MG63 (cell line): Measurements from ENCODE around the gene MSX2. TPM values are rescaled to one million over a fixed set of nuclear protein-coding genes. Genes with fewer than 3 reads are reported as not detected.
"Not testable (repeated sequence)": the region's sequence is repeated elsewhere in the genome, so short reads cannot be mapped to it uniquely, and the experiment has no call there.

ENCODE experiments used
- DNase-seq: peaks from one replicate; pipeline ENCODE4 v3.0.0-alpha.2; 2020
- H3K27me3 ChIP-seq: fragments of 250-450 bp; sonication (Bioruptor Pico); 2 replicates; pipeline ENCODE4 v1.5.1; 2020; ENCODE audit warnings: mild to moderate bottlenecking, moderate library complexity
- H3K36me3 ChIP-seq: fragments of 250-450 bp; sonication (Bioruptor Pico); 2 replicates; pipeline ENCODE4 v1.5.1; 2020; ENCODE audit warnings: mild to moderate bottlenecking, moderate library complexity
- H3K4me3 ChIP-seq: fragments of 250-450 bp; sonication (Bioruptor Pico); 2 replicates; pipeline ENCODE4 v1.5.1; 2020; ENCODE audit warnings: mild to moderate bottlenecking, moderate library complexity
- H3K9me3 ChIP-seq: fragments of 250-450 bp; sonication (Bioruptor Pico); 2 replicates; pipeline ENCODE4 v1.5.1; 2020; ENCODE audit warnings: mild to moderate bottlenecking, moderate library complexity
- total RNA-seq: library from RNA; depleted of rRNA; stranded (reverse); fragments of >200 nt; shearing (Covaris generic); gene quantifications from 2 replicates; pipeline ENCODE4 v1.2.3, GENCODE V29; 2014; ENCODE audit warnings: low replicate concordance

The MSX2 gene
- total RNA-seq, 1 experiment from 2014 or later: 10.7 TPM

DNA sequence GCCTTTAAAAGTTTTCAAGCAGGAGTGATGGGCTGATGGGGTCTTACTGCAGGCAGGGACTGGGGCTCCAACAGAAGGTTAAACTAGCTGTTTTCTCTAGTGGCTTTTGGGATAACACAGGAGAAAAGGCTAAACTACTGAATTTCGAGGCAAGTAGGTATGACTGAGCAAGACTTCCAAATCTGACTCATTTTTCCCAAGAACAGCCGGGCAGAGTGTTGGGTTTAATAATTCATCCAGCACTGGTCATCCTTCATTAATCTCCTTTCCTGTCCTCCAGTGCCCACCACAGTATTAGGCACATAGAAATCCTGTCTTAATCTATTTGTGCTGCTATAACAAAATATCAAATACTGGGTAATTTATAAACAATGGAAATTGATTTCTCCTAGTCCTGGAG lies 20.5 kb downstream of the MSX2 start:
- no peaks in the 10 kb centered on the region for H3K9me3 ChIP-seq
- no peak overlapping the region for H3K4me3 ChIP-seq
- H3K36me3 ChIP-seq: no peaks in the 10 kb centered on the region
- no peaks in the 10 kb centered on the region; the same call in 1 of the 2 replicates for H3K27me3 ChIP-seq
- no peak for DNase-seq

DNA sequence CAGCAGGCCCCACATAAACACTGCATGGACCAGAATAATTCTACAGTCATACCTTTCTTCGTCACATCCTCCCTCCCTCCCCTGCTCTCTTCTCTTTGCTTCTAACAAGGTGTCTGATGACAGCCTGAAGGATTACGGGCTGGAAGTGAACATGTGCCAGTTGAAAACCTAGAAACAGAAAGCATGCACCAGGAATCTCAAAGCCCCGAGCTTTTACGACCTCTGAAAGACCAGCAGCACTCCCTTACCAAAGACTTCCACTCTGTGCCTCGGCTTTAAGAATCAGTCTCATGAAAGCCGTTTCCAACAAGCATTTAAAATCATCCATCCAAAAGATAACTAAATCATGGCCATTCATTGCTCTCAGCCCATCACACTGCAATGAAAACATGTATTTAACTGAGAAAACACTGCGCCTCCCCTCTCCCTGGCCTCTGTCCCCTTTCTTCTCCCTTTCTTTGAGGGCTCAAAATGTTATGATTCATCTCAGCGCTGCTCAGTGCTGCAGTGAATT lies 21.3 kb downstream of the MSX2 start:
- H3K36me3 ChIP-seq: no peaks in the 10 kb centered on the region
- H3K9me3 ChIP-seq: no peaks in the 10 kb centered on the region
- no peak overlapping the region for H3K4me3 ChIP-seq
- DNase-seq: no peak
- no peaks in the 10 kb centered on the region; the same call in 1 of the 2 replicates for H3K27me3 ChIP-seq

DNA sequence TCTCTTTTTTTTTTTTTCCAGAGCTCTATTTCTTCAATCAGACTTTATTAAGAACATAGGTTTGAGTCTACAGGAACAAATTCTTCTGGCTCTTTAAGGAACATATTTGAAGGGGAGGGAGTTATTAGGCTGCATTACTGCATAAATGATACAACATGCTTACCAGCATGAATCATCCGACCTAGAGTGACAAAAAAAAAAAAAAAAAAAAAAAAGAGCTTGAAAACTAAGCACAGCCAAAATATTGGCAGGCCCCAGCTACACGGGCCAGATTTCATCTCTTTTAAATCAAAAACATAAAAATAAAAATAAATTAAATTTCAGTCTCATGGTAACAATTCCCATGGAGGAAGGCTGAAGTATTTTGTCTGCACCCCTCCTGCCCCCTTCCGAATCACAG lies 26.3 kb downstream of the MSX2 start:
- Histone ChIP-seq H3K36me3 (no peaks in the 10 kb centered on the region), H3K27me3 (peaks cover 5% of the 10 kb centered on the region), H3K9me3 (no peaks in the 10 kb centered on the region), H3K4me3 (peak overlapping the region; percentile 52)
- DNase-seq: no peak

DNA sequence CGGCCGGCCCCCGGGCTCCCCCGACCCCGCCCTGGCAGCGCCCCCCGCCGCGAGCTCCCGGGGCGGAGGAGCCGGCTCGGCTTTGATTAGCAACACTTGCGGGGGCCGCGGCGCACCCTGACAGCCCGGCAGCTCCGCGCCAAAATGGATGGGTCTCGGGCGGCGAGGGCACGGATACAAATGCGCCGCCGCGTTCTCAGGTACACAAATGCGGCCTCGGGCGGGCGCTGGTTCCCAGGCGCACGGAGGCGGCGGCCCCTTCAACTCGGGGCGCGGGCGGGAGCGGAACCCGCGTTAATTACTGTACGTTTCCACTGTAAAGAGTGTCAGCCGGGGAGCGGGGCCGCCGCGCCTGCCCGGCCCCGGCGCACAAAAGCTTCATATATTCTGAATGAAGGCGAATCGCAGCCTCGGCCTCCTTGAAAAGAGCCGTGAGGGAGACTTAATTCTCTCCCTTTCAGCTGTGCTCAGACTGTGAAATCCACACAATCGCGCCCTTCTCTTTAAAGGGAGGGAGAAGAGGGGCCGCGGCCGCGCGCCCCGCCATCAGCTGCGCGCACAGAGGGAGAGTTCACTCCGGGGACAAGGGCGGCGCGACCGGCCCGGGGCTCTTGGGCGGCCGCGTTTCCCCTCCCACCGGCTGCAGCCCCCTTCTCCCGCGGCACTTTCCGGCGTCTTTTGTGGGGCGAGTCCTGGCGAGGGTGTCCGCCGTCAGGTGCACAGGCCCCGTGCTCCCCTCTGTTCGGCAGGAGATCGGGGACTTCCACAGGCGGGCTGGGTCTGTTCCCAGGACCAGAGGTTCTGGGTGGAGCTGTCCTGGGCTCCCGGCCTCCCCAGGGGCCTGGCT lies 27.0 kb downstream of the MSX2 start:
- H3K4me3 ChIP-seq: peak overlapping the region; percentile 52
- peaks cover 5% of the 10 kb centered on the region for H3K27me3 ChIP-seq
- H3K9me3 ChIP-seq: no peaks in the 10 kb centered on the region
- no peaks in the 10 kb centered on the region for H3K36me3 ChIP-seq
- peak; percentile 62 for DNase-seq

- Histone ChIP-seq H3K9me3 (no peaks in the 10 kb centered on the region), H3K36me3 (no peaks in the 10 kb centered on the region), H3K4me3 (no peak overlapping the region; the same call in 1 of the 2 replicates), H3K27me3 (peaks cover 5% of the 10 kb centered on the region)
- DNase-seq: no peak
These were observed 27.7 kb downstream of the MSX2 start for GRCh38 chr5:174752121-174752520.

GRCh38 chr5:174755106-174755505 lies 30.7 kb downstream of the MSX2 start:
- H3K9me3 ChIP-seq: no peaks in the 10 kb centered on the region
- no peaks in the 10 kb centered on the region for H3K36me3 ChIP-seq
- peaks cover 5% of the 10 kb centered on the region for H3K27me3 ChIP-seq
- H3K4me3 ChIP-seq: no peak overlapping the region
- DNase-seq: no peak

- H3K27me3 ChIP-seq: peaks cover 3% of the 10 kb centered on the region; the same call in 1 of the 2 replicates
- H3K9me3 ChIP-seq: no peaks in the 10 kb centered on the region
- no peaks in the 10 kb centered on the region for H3K36me3 ChIP-seq
- H3K4me3 ChIP-seq: no peak overlapping the region
- DNase-seq: no peak
These were observed 34.7 kb downstream of the MSX2 start for GRCh38 chr5:174759091-174759490.

DNA sequence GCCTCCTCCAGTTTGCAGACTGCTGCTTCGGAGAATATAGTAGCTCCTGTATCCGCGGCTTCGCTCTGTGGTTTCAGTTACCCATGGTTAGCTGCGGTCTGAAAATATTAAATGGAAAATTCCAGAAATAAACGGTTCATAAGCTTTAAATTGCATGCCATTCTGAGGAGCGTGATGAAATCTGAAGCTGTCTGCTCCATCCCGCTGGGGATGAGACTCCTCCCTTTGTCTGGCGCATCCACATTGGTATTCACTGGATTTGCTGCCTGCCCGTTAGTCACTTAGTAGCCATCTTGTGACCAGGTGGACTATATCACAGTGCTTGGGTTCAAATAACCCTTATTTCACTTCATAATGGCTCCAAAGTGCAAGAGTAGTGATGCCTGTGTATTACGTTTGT lies 36.3 kb downstream of the MSX2 start:
- Histone ChIP-seq H3K27me3 (peaks cover 3% of the 10 kb centered on the region; the same call in 1 of the 2 replicates), H3K36me3 (no peaks in the 10 kb centered on the region), H3K4me3 (no peak overlapping the region), H3K9me3 (no peaks in the 10 kb centered on the region)
- no peak for DNase-seq

DNA sequence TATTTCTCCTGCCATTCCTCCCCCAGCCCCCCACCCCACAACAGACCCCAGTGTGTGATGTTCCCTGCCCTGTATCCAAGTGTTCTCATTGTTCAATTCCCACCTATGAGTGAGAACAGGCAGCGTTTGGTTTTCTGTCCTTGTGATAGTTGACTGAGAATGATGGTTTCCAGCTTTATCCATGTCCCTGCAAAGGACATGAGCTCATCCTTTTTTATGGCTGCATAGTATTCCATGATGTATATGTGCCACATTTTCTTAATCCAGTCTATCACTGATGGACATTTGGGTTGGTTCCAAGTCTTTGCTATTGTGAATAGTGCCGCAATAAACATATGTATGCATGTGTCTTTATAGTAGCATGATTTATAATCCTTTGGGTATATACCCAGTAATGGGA lies 37.0 kb downstream of the MSX2 start:
- not testable (repeated sequence) for H3K36me3 ChIP-seq, H3K27me3 ChIP-seq, DNase-seq, H3K4me3 ChIP-seq, H3K9me3 ChIP-seq

GRCh38 chr5:174764309-174764708 lies 39.9 kb downstream of the MSX2 start:
- Histone ChIP-seq H3K9me3 (no peaks in the 10 kb centered on the region), H3K27me3 (peaks cover 5% of the 10 kb centered on the region; the same call in 1 of the 2 replicates), H3K36me3 (no peaks in the 10 kb centered on the region), H3K4me3 (no peak overlapping the region)
- no peak for DNase-seq

DNA sequence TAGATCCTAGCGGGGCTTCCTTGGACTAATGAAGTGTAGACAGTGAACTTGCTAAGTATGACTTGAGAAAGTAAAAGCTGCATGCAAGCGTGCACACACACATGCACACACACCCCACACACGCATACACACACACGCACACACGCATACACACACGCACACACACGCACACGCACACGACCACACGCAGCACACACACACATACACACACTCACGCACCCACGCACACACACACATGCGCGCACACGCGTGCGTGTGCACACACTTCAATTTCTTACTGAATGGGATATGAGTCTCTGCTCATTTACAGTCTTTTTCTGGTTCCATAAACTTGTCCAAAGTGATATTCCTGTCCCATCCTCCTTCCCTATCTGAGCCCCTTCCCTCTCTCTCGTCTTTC lies 41.2 kb downstream of the MSX2 start:
- DNase-seq: no peak

GRCh38 chr5:174767670-174768069 lies 43.3 kb downstream of the MSX2 start:
- peaks cover 6% of the 10 kb centered on the region; the same call in 1 of the 2 replicates for H3K27me3 ChIP-seq
- H3K9me3 ChIP-seq: no peaks in the 10 kb centered on the region; the same call in 1 of the 2 replicates
- no peaks in the 10 kb centered on the region for H3K36me3 ChIP-seq
- H3K4me3 ChIP-seq: no peak overlapping the region
- DNase-seq: no peak

More for the DNA sequence above, 41.2 kb downstream of the MSX2 start:
- Histone ChIP-seq H3K4me3 (no peak overlapping the region), H3K9me3 (no peaks in the 10 kb centered on the region), H3K27me3 (peaks cover 9% of the 10 kb centered on the region; the same call in 1 of the 2 replicates), H3K36me3 (no peaks in the 10 kb centered on the region)

- Histone ChIP-seq H3K27me3 (peaks cover 6% of the 10 kb centered on the region; the same call in 1 of the 2 replicates), H3K9me3 (no peaks in the 10 kb centered on the region; the same call in 1 of the 2 replicates), H3K4me3 (no peak overlapping the region), H3K36me3 (no peaks in the 10 kb centered on the region)
- DNase-seq: no peak
These were observed 44.6 kb downstream of the MSX2 start for GRCh38 chr5:174769005-174769404.

DNA sequence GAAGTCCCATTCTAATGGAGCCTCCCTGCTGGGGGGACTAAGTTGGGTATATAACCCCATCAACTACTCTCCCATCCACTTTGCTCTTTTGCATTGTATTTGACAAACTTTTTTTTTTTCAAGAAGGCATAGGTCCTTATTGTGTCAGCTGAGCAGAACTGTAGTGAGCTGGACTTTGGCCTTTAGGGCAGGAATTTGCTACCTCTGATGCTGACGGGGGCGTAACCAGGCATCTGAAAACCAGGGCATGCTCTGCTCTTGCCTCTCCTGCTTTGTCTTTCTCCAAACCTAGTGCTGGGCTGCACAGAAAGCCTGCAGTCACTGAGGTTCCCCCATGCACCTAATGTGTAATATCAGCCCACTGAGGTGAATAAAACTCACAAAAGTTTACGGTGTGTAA lies 49.0 kb downstream of the MSX2 start:
- Histone ChIP-seq H3K27me3 (peaks cover 9% of the 10 kb centered on the region; the same call in 1 of the 2 replicates), H3K4me3 (no peak overlapping the region), H3K36me3 (no peaks in the 10 kb centered on the region), H3K9me3 (no peaks in the 10 kb centered on the region; the same call in 1 of the 2 replicates)
- no peak for DNase-seq

DNA sequence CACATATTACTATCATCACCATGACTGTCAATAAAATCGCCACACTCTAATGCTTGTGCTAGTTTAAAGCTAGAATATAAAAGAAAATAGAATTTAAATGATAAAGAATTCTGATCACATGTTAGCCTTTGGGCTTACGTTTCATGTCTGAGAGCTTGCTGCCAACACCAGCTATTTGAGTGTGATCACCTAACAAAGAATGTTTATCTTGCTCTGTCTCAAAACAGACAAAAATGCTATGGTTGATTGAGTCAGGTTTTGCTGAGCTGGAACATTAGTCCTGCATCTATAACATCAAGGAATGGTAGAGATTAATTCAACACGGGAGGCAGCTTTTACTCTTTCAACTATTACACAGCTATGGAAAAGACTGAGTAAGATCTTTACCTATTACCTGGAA lies 50.7 kb downstream of the MSX2 start:
- Histone ChIP-seq H3K4me3 (no peak overlapping the region), H3K36me3 (no peaks in the 10 kb centered on the region), H3K27me3 (peaks cover 9% of the 10 kb centered on the region; the same call in 1 of the 2 replicates), H3K9me3 (no peaks in the 10 kb centered on the region; the same call in 1 of the 2 replicates)
- no peak for DNase-seq

DNA sequence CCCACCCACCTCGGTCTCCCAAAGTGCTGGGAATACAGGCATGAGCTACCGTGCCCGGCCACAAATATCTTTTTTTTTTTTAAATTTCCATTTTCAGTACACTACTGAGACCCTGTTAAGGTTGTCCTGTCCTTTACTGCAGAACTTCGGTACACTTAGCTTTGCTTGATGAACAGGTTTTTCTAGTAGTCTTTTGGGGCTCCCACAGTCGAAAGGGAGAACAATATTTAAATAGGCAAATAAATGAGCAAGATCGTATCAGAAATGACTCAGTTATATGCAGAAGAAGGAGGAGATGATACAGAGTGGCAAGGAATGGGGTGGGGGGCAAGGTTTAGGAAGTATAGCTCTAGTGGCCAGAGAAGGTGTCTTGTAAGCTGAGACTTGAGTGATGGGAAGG lies 52.7 kb downstream of the MSX2 start:
- Histone ChIP-seq H3K4me3 (no peak overlapping the region), H3K9me3 (no peaks in the 10 kb centered on the region; the same call in 1 of the 2 replicates), H3K27me3 (peaks cover 5% of the 10 kb centered on the region; the same call in 1 of the 2 replicates), H3K36me3 (no peaks in the 10 kb centered on the region)
- DNase-seq: no peak

DNA sequence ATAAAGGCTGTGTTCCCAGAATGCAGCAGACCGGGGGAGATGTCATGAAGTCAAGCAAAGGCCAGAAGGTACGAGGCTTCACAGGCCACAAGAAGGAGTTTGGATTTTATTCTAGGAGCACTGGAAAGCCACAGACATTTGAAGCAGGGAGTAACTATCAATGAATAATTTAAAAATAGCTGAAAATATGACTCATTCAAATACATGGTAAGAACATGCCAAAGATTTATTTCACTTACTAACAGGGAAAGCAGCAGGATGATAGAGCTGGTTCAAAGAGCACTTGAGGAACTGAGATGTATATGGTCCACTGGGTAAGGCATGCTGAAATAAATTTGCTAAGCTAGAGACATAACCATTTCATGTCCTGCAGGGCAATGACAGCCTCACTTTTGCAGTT lies 53.2 kb downstream of the MSX2 start:
- Histone ChIP-seq H3K27me3 (peaks cover 8% of the 10 kb centered on the region; the same call in 1 of the 2 replicates), H3K4me3 (no peak overlapping the region), H3K36me3 (no peaks in the 10 kb centered on the region), H3K9me3 (no peaks in the 10 kb centered on the region)
- DNase-seq: no peak
